Stimulated activated naive CD4-positive, alpha-beta T cell (primary cell): ENCODE measurements around the gene SIRPG.
A peak's percentile ranks its signal among the peaks of the same experiment; 100 is the strongest.
"Not testable (repeated sequence)": the region's sequence is repeated elsewhere in the genome, so short reads cannot be mapped to it uniquely, and the experiment has no call there.

Experiments
- DNase-seq, 6 experiments: peaks; one replicate each; lab custom pipeline; 2025; lab: John Stamatoyannopoulos, UW

Gene SIRPG

DNA sequence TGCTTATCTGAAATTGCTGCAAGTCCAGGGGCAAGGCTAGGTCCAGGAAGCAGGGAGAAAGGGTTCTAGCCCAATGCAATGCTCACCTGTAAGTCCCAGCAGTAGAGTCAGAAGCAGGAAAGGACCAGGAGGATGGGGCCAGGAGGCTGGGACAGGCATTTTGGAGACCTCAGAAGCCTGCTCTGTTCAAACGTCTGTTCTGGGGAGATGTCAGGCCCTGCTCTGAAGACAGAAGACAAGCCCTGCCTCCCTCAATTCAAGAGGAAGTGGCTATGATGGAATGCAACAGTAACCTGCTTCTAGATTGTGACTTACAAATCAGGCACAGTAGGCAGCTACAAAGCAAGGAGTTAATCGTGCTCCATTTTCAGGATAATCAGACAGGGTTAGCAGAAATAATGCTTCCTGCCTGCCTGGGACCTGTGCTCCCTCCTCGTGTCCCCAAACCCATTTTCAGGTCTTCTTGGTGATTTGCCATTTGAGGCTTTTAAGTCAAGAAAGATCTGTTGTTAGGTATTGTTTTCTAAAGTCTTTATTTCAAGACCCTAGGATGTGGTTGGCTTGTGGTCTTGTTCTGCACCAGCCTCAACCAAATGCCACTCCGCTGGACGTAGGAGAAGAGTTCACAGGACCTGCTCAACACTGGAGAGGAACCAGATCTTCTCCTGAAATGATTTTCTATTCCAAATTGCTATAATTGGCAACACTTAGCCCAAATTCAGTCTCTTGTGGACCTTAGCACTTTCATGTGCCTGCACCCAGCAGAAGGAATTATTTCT lies at the start of gene SIRPG:
Gene SIRPG, minus strand, starts transcription at position 224 of the 779 bp plus-strand sequence. Its CDS starts 65 bp downstream, at position 159.
- peak in 3 of 6 experiments; percentile 9 to 59 (median 52) for DNase-seq

DNA sequence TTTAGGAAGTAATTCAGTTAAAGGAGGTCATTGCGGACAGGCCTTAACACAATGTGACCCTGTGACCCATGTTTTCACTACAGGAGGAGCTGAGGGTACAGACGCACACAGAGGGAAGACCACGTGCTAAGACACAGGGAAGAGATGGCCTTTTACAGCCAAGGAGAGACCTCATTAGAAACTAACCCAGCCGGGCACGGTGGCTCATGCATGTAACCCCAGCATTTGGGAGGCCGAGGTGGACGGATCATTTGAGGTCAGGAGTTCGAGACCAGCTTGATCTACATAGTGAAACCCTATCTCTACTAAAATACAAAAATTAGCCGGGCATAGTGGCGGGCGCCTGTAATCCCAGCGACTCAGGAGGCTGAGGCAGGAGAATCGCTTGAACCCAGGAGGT lies 49.3 kb upstream of the SIRPG start:
- not testable (repeated sequence) for DNase-seq

DNA sequence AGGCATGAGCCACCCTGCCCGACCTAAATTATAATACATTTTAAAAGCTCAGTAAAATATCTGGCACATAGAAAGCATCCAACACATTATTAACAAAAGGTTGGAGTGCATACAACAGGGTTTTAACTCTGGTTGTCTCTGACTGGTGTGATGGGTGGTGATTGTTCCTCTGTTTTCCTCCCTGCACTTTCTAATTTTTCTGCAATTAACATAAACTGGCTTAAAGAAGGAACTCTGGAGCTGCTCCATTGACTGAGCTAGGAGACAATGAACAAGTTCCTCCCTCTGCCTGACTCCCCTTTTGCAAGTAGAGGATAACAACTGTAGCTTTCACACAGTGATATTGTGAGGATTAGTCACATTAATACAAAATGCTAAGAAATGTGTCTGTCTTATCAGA lies 48.5 kb upstream of the SIRPG start:
- no peak for DNase-seq

DNA sequence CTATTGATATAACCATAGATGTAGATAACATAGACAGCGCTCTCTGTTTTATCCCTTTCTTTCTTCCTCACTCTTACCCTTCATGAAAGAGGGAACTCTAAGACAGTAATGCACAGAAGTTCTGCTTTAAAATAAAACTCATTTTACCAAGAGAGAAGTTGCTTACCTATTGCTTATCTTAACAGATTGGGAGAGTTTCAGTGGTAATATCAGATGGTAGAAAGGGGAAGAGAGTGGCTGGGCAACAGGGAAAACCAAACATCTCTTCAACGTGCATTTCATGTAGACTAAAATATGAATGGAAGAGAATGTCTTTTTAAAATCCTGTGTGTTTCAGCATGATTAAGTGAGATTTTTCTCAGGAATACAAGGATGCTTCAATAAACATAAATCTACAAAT lies 45.3 kb upstream of the SIRPG start:
- no peak for DNase-seq

DNA sequence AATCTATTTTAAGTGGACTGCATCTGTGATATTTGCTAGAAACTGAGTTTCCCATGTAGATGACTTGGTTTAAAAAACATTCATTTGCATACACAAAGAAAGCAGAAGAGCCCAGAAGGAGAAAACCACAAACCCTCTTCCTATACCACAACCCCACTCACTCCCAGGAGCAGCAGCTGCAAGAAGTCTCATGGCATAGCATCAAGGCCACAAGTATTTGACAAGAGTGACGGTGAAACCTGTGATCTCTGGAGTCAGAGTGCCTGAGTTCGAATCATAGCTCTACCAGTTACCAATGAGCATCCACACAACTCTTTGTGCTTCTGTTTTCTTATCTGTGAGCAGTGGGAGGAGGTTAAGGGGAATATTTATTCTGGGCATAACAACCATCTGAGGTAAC lies 44.7 kb upstream of the SIRPG start:
- no peak for DNase-seq

DNA sequence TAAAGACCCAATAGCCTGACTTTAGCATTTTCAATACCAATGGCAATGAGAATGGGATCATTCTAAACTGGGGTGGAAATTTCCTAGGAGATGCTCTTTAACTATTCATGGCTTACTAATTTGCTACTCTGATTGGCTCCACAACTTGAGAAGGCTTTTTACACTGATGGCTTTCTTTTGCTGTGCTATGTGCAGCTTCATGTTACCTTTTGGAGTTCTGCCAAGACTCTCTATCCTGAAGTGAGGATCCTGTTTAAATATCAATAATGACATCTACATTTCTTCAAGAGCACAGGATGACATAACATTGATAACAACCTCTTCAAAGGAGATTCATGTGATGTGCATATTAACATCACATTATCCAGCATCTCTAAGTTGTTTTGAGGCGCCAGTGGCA lies 43.4 kb upstream of the SIRPG start:
- DNase-seq: no peak

DNA sequence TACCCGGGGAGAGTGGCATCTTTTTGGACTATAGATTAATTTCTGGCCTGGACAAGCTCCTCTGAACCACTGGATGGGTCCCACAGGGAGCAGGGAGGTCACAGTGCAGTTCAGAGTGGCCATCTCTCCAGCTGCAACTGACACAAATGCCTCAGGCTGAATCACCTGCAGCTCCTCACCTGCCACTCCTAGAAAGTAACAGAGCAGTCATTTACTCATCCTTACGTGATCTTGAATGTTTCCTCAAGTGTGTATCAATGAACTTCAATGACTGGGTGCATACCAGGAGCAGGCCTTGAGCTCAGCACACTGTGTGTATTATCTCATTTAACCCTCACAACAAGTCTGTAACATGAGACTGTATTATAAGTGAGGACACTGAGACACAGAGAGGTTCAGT lies 40.0 kb upstream of the SIRPG start:
- DNase-seq: no peak

DNA sequence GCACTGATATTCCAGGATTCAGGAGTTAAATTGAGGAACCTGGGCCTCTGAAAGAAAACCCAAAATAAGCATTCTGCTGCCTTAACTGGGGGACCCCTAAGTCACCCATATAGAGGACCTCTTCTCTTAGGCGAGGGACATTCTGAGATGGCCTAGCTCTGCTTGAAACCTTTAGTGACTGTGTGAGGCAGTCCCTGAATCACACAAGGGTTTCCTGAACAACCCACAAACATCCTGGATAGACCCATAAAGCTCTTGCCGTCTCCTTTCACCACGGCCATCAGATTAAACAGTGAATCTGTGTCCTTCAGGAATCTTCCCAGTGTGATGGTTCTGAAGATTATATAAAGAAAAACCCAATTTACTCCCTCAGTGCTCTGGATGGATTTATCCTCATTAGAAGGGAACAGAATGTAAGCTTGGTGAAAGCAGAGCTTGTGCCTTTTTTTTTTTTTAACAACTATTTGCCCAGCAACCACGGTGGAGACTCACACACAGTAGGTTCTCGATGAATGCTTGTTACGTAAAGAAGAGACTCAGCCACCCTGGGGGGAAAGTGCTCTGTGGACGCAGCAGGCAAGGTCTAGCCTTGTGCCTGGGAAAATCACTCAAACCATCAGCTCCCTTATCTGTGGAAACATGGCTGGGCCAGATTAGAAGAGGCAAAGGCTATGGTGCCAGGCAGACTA lies 39.1 kb upstream of the SIRPG start:
- DNase-seq: peak in 1 of 6 experiments; percentile 16

DNA sequence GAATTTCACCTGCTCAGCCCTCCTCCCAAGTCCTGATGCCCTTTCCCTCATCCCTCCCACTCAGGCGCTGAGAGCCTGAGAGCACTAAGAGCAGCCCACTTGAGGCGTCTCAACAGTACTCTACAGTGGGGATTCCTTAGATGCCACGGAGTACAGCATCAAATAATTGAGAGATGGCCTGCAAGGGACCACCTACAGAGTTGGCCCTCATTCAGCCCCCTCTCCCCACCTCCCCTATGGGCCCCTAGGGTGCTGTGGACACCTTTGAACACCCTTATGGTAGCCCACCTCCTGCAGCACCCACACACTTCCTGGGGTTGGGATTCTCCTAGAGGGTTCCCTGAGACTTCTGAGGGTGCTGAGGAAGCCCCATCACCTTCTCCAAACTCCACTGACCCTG lies 37.1 kb upstream of the SIRPG start:
- no peak for DNase-seq

DNA sequence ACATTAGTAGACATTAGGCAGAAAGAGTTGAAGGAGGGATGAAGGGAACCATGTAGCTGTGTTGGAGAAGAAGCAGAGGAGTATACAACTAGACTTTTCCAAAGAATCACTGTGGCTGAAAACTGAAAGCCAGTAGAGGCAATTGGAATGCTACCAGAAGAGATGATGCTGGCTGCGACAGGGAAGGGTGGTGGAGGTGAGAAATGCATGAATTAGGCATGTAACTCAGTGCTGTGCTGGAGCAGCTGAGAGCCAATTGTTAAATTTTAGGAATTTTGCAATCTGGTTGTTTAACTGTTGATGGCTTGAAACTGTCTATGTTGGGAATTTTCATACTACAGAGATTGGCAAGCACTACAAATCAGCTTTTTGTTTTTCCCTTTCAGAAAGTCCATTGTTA lies 35.8 kb upstream of the SIRPG start:
- DNase-seq: no peak

DNA sequence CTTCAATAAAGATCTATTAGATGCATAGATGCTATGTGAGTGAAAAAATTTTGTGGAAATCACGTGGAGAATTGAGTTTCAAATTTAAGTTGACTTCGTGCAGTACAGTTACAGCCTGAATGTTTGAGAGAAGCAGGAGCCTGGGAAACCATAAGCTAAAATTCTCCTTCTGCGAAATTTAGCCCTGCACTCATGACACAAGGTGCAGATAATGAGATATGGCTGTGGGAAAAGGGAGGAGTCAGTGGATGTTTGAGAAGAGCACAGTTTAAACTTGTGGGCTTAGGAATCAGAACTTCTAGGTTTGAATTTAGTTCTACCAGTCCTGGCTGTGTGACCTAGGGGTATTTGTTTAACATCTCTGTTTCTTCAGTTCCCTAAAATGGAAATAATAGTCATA lies 32.1 kb upstream of the SIRPG start:
- no peak for DNase-seq

DNA sequence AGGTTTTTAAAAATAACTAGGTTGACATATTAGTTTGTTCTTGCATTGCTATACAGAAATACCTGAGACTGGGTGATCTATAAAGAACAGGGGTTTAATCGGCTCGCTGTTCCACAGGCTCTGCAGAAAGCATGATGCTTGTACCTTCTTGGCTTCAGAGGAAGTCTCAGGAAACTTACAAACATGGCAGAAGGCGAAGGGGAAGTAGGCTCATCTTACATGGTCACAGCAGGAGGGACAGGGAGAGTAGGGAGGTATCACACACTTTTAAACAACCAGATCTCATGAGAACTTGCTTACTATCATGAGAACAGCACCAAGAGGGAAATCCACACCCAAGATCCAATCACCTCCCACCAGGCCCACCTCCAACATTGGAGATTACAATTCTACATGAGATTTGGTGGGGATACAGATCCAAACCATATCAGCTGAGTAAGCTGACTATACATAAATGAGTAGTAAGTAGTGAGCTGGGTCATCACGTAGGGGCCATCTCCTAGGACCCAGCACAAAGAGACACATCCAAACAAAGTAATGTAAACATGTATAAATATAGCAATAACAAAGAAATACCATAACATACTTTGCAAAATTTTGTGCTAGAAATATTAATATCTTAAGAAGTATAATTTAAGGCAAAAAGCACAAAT lies 31.4 kb upstream of the SIRPG start:
- DNase-seq: no peak

DNA sequence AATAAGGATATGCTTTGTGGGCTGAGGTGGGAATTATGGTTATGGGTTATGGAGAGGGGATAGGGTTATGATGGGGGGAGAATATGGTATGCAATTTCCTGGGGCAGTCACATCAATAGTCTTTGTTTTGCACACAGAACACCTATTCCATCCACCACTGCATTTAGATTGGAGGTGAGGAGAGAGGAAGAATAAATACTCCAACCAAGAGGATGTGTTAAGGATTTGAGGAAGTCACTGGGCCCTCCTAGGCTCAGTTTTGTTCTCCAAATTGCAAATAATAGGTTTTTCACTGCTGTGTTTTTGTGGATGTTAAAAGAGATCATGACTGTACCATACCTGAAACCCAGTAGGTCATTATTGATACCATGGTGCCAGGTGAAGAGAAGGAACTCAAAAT lies 29.5 kb upstream of the SIRPG start:
- no peak for DNase-seq

DNA sequence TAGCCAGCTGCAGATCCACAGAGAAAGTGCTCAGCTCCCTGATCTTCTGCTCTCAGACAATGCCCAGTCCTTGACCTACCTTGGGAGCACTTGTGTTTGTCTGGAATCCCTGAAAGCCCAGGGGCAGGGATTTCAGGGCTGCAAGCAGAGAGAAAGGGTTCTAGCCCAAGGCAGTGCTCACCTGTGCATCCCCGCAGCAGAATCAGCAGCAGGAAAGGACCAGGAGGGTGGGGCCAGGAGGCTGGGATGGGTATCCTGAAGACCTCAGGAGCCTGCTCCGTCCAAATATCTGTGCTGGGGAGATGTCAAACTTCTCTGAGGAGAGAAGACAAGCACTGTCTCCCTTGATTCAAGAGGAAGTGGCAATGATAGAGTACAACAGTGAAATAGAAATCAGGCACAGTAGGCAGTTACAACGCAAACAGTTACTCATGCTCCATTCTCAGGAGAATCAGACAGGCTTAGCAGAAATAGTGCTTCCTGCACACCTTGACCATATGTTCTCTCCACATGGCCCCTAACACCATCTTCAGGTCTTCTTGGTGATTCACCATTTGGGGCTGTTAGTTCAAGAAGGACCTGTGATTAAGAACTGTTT lies 28.7 kb upstream of the SIRPG start:
- DNase-seq: peak in 2 of 6 experiments; percentile 31 to 34

DNA sequence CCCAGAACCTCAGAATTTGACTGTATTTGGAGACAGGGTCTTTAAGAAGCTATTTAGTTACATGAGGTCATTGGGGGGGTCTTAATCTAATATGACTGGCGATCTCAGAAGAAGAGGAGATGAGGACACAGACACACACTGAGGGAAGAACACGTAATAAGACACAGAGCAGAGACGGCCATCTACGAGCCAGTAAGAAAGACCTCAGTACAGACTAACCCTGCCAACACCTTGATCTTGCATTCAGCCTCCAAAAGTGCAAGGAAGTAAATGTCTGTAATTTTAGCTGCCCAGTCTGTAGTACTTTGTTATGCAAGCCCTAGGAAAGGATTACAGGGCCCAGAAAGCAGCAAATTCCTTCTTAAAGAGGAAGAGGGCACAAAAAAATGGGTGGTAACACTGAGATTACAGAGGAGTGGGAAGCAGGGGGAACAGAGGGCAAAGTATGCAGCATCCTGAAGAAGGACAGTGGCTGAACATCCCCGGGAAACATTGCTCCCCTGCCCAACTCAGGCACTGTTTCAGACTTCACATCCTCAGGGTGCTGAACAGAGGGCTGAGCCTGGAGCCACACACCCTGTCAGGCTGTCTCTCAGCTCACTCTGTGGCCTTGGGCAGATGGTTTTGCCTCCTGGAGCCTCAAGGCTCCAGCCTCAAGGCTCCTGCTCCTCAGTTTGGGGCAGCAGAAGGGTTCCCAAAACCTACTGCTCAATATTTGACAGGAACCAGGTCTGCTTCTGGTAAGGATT lies 27.9 kb upstream of the SIRPG start:
- peak in 1 of 6 experiments; percentile 19 for DNase-seq

DNA sequence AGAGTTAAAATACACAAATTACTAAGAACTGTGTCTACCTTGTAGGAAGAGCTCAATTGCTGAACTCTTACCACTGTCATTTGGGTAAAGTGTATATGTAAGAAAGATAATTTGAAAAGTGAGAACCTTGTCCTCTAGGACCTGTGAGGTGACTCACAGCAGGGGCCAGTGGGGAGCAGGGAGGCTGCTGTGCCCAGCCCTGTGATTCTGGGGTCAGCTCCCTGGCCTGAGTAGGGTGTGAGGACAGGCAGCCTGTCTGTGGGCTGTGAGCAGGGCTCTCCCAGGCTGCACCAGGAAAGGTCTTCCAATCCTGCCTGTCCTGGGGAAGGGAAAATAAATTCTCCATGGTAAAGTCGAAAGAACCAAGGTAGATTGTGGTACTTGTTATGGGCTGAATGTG lies 27.3 kb upstream of the SIRPG start:
- DNase-seq: peak in 1 of 6 experiments; percentile 10

DNA sequence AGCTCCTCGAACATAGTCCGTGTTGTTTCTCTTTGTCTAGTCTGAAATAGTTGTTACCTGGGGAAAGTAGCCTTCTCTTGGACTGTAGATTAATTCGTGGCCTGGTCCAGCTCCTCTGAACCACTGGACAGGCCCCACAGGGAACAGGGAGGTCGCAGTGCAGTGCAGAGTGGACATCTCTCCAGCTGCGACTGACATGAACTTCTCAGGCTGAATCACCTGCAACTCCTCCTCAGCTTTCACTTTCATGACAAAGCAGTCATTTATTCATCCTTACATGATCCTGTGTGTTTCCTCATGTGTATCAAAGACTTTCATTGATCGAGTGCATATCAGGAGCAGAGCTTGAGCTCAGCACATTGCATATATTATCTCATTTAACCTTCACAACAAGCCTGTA lies 19.1 kb upstream of the SIRPG start:
- no peak for DNase-seq

DNA sequence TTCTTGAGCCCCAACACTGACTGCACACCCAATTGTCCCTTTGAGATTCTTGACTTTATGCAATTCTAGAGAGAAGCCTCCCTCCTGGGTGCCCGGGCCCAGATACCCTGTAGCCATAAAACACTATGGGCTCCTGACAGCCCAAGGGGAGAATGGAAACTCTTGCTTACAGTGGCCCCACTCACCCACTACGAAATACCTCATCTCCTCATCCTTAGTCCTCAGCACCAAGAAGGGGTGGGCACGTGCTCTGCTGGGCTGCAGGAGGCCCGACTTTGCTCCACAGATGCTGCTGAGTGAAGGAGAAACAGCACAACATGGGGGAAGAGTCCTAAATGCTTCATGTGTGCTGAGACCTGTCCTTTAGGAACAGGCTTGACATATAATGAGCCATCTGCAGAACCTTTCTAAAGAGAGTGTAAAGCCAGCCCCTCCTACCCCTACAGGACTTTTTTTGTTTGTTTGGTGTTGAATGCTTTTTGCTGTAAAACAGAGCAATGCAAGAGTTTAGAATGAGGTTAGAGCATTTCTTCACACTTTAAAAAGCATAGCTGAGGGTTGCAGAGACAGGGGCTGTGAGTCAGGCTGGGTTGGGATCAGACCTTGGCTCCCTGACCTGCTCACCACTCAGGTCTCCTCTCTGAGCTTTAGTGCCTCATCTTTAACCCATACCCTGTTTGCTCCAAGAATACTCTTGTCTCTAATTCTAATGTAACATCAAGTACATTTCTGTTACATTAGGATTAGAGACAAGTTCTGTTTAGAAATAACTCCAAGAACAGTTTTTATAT lies 17.6 kb upstream of the SIRPG start:
- no peak for DNase-seq

DNA sequence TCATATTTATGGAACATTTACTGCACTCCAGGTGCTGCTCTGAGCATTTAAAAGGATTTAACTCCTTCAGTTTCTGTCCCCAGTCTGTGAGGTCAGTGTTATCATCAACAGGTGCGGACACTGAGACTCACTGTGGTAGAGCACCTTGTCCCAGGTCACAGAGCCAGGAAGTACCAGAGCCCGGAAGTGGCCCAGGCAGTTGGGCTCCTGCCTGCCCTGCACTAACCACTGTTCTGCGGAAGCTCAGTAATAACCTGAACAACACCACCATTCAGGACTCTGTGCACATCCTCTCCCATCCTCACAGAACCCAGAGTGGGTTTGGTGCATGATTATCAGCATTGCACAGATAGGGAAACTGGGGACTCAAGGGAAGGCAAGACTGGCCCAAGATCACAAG lies 16.8 kb upstream of the SIRPG start:
- peak in 5 of 6 experiments; percentile 12 to 41 (median 26) for DNase-seq

DNA sequence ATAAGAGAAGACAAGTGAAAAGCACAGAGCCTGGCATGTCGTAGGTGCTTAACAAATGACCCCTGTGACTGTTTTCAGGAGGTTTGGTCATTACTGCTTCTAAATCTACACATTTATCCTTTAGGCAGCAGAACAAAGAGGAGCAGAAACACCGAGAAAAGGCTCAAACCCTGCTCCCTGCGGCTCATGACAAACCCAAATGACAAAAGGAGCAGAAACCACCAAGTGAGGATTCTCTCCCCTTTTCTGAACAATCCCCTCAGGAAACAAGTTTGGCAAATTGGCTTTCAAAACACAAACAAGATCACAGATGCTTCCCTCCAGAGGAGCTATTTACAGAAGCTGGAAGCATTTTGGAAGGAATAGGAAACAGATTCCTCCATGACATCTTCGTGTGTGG lies 15.8 kb upstream of the SIRPG start:
- no peak for DNase-seq

DNA sequence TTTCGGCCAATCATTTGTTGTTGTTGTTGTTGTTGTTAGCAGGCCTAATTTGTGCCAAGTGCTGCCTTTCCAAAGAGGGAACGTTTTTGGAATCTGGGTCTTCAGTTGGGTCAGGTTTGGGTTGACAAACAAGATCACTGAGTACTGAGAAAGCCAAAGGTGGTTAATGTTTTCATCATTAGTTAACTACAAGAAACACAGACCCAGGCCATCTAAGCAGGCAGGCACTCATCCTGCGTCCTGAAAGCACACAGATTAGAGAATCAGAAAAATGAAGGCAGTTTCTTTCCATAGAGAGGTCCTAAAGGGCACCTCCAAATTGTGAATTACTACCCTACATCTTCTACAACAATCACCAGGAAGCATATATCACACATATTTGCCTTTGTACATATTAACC lies 15.1 kb upstream of the SIRPG start:
- DNase-seq: no peak
